Measurements from ENCODE around the gene MXRA8. TPM values are rescaled to one million over a fixed set of nuclear protein-coding genes. Genes with fewer than 3 reads are reported as not detected.

MXRA8 gene
- total and polyA plus RNA-seq, 9 of the 15 experiments (the other 6 are each of a cell fraction or from before 2014, with no cell fraction given) = 0.66 to 11.3 (median 6.3) TPM

DNA sequence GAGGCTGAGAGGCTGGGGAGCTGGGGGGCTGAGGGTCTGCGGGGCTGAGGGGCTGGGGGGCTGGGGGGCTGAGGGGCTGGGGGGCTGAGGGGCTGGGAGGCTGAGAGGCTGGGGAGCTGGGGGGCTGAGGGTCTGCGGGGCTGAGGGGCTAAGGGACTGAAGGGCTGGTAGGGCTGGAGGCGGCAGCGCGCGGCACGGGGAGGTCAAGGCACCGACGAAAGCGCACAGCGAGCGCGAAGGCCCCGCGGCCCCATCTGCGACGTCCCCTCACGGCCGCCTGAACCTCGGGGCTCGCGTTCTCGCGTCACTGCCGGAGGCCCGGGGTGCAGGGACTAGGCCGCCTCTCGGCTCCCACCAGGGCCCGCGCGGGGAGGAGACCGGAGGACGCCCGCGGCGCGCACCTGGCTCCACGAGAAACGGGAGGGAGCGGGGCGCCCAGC, 34.3 kb downstream of the MXRA8 start (continued):
- TF ChIP-seq BMI1 (IDR thresholded peaks at IDR 0.05; ENCODE audit: low read length) (no peak), FOXK2 (conservative IDR thresholded peaks at IDR 0.05 in 1 of 2, IDR thresholded peaks at IDR 0.05 in 1 of 2; ENCODE audit: low read depth in 2 of 2) (no peak), ZNF445 (CRISPR knock-in tag; IDR thresholded peaks at IDR 0.05; ENCODE audit: low read depth) (no peak), RBM17 (IDR thresholded peaks at IDR 0.05; ENCODE audit: borderline replicate concordance, low read depth, low read length) (no peak), LCOR (CRISPR knock-in tag; IDR thresholded peaks at IDR 0.05) (no peak), TAF15 (IDR thresholded peaks at IDR 0.05; ENCODE audit: low read depth, low read length) (no peak), TBL1XR1 (IDR thresholded peaks at IDR 0.05; ENCODE audit: low read length in 2 of 2) (no peak), SOX6 (IDR thresholded peaks at IDR 0.05) (no peak), IRF2 (CRISPR knock-in tag; IDR thresholded peaks at IDR 0.05) (no peak)
- TF ChIP-seq, protein P1, sequence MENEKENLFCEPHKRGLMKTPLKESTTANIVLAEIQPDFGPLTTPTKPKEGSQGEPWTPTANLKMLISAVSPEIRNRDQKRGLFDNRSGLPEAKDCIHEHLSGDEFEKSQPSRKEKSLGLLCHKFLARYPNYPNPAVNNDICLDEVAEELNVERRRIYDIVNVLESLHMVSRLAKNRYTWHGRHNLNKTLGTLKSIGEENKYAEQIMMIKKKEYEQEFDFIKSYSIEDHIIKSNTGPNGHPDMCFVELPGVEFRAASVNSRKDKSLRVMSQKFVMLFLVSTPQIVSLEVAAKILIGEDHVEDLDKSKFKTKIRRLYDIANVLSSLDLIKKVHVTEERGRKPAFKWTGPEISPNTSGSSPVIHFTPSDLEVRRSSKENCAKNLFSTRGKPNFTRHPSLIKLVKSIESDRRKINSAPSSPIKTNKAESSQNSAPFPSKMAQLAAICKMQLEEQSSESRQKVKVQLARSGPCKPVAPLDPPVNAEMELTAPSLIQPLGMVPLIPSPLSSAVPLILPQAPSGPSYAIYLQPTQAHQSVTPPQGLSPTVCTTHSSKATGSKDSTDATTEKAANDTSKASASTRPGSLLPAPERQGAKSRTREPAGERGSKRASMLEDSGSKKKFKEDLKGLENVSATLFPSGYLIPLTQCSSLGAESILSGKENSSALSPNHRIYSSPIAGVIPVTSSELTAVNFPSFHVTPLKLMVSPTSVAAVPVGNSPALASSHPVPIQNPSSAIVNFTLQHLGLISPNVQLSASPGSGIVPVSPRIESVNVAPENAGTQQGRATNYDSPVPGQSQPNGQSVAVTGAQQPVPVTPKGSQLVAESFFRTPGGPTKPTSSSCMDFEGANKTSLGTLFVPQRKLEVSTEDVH (IDR thresholded peaks at IDR 0.05; ENCODE audit: low read depth, partially characterized antibody) = no peak
- TF ChIP-seq, protein P2, sequence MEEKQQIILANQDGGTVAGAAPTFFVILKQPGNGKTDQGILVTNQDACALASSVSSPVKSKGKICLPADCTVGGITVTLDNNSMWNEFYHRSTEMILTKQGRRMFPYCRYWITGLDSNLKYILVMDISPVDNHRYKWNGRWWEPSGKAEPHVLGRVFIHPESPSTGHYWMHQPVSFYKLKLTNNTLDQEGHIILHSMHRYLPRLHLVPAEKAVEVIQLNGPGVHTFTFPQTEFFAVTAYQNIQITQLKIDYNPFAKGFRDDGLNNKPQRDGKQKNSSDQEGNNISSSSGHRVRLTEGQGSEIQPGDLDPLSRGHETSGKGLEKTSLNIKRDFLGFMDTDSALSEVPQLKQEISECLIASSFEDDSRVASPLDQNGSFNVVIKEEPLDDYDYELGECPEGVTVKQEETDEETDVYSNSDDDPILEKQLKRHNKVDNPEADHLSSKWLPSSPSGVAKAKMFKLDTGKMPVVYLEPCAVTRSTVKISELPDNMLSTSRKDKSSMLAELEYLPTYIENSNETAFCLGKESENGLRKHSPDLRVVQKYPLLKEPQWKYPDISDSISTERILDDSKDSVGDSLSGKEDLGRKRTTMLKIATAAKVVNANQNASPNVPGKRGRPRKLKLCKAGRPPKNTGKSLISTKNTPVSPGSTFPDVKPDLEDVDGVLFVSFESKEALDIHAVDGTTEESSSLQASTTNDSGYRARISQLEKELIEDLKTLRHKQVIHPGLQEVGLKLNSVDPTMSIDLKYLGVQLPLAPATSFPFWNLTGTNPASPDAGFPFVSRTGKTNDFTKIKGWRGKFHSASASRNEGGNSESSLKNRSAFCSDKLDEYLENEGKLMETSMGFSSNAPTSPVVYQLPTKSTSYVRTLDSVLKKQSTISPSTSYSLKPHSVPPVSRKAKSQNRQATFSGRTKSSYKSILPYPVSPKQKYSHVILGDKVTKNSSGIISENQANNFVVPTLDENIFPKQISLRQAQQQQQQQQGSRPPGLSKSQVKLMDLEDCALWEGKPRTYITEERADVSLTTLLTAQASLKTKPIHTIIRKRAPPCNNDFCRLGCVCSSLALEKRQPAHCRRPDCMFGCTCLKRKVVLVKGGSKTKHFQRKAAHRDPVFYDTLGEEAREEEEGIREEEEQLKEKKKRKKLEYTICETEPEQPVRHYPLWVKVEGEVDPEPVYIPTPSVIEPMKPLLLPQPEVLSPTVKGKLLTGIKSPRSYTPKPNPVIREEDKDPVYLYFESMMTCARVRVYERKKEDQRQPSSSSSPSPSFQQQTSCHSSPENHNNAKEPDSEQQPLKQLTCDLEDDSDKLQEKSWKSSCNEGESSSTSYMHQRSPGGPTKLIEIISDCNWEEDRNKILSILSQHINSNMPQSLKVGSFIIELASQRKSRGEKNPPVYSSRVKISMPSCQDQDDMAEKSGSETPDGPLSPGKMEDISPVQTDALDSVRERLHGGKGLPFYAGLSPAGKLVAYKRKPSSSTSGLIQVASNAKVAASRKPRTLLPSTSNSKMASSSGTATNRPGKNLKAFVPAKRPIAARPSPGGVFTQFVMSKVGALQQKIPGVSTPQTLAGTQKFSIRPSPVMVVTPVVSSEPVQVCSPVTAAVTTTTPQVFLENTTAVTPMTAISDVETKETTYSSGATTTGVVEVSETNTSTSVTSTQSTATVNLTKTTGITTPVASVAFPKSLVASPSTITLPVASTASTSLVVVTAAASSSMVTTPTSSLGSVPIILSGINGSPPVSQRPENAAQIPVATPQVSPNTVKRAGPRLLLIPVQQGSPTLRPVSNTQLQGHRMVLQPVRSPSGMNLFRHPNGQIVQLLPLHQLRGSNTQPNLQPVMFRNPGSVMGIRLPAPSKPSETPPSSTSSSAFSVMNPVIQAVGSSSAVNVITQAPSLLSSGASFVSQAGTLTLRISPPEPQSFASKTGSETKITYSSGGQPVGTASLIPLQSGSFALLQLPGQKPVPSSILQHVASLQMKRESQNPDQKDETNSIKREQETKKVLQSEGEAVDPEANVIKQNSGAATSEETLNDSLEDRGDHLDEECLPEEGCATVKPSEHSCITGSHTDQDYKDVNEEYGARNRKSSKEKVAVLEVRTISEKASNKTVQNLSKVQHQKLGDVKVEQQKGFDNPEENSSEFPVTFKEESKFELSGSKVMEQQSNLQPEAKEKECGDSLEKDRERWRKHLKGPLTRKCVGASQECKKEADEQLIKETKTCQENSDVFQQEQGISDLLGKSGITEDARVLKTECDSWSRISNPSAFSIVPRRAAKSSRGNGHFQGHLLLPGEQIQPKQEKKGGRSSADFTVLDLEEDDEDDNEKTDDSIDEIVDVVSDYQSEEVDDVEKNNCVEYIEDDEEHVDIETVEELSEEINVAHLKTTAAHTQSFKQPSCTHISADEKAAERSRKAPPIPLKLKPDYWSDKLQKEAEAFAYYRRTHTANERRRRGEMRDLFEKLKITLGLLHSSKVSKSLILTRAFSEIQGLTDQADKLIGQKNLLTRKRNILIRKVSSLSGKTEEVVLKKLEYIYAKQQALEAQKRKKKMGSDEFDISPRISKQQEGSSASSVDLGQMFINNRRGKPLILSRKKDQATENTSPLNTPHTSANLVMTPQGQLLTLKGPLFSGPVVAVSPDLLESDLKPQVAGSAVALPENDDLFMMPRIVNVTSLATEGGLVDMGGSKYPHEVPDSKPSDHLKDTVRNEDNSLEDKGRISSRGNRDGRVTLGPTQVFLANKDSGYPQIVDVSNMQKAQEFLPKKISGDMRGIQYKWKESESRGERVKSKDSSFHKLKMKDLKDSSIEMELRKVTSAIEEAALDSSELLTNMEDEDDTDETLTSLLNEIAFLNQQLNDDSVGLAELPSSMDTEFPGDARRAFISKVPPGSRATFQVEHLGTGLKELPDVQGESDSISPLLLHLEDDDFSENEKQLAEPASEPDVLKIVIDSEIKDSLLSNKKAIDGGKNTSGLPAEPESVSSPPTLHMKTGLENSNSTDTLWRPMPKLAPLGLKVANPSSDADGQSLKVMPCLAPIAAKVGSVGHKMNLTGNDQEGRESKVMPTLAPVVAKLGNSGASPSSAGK (IDR thresholded peaks at IDR 0.05) = no peak
